IPS-20b (cell line): ENCODE results near the gene LYPD3.

Experiments
- H3K27ac ChIP-seq: one replicate; pipeline ENCODE4 v1.5.1; 2013; ENCODE audit warnings: low read length
- H3K27me3 ChIP-seq: 2 replicates; pipeline ENCODE4 v1.6.1; 2013; ENCODE audit warnings: mild to moderate bottlenecking, low read length, inconsistent platforms; ENCODE audit not compliant: insufficient read depth
- H3K36me3 ChIP-seq: 2 replicates; pipeline ENCODE4 v1.6.1; 2013; ENCODE audit warnings: low read depth, mild to moderate bottlenecking, inconsistent platforms, low read length, moderate library complexity; ENCODE audit not compliant: insufficient read depth
- H3K4me1 ChIP-seq: 2 replicates; pipeline ENCODE4 v1.6.1; 2013; ENCODE audit warnings: mild to moderate bottlenecking, control low read depth, inconsistent platforms, low read length, moderate library complexity; ENCODE audit not compliant: insufficient read depth
- H3K4me3 ChIP-seq: 2 replicates; pipeline ENCODE4 v1.5.1; 2013; ENCODE audit warnings: mild to moderate bottlenecking, low read length, inconsistent platforms
- H3K9ac ChIP-seq: 2 replicates; pipeline ENCODE4 v1.6.1; 2013; ENCODE audit warnings: low read depth, mild to moderate bottlenecking, inconsistent platforms, low read length, moderate library complexity
- H3K9me3 ChIP-seq: 2 replicates; pipeline ENCODE4 v1.6.1; 2013; ENCODE audit warnings: mild to moderate bottlenecking, low read depth, low read length, inconsistent platforms; ENCODE audit not compliant: insufficient read depth

Gene LYPD3

DNA sequence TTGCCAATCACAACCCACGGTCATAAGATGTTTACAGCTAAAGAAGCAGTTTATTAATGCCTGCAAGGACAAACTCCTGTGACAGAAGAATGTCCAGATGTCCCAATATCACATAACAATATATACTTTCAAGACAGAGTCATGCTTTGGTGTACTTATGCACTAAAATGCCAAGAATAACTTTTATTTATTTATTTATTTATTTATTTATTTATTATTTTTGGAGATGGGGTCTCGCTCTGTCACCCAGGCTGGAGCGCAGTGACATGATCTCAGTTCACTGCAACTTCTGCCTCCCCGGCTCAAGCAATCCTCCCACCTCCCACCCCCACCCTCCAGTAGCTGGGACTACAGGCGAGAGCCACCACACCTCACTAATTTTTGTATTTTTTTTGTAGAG, 41.6 kb downstream of the LYPD3 start:
- no peak overlapping the region for H3K27ac ChIP-seq
- H3K36me3 ChIP-seq: no peaks in the 10 kb centered on the region
- no peaks in the 10 kb centered on the region for H3K9me3 ChIP-seq
- H3K27me3 ChIP-seq: no peaks in the 10 kb centered on the region
- no peak overlapping the region for H3K9ac ChIP-seq
- no peak overlapping the region for H3K4me3 ChIP-seq
- H3K4me1 ChIP-seq: no peaks in the 10 kb centered on the region; the same call in 1 of the 2 replicates

GRCh38 chr19:43422689-43423066, 42.7 kb downstream of the LYPD3 start:
- no peak overlapping the region for H3K27ac ChIP-seq
- no peaks in the 10 kb centered on the region for H3K27me3 ChIP-seq
- no peak overlapping the region for H3K9ac ChIP-seq
- H3K4me1 ChIP-seq: no peaks in the 10 kb centered on the region; the same call in 1 of the 2 replicates
- H3K9me3 ChIP-seq: no peaks in the 10 kb centered on the region
- no peak overlapping the region for H3K4me3 ChIP-seq
- H3K36me3 ChIP-seq: no peaks in the 10 kb centered on the region

- Histone ChIP-seq H3K27me3 (no peaks in the 10 kb centered on the region), H3K4me3 (no peak overlapping the region), H3K27ac (no peak overlapping the region)
These were observed 43.3 kb downstream of the LYPD3 start for GRCh38 chr19:43422000-43422688.

DNA sequence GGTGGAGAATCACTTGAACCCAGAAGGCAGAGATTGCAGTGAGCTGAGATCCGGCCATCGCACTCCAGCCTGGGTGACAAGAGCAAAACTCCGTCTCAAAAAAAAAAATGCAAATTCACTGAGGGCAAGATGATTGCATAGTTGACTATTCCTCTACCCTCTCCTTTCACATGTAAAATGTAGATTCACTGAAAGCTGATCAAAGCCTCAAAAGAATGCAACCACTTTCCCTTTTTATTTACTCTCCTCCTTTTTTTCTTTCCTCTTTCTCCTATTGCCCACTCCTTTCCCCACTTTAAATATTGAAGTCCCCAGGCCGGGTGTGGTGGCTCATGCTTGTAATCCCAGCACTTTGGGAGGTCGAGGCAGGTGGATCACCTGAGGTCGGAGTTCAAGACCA, 44.5 kb downstream of the LYPD3 start:
- H3K27ac ChIP-seq: no peak overlapping the region
- no peaks in the 10 kb centered on the region; the same call in 1 of the 2 replicates for H3K4me1 ChIP-seq
- H3K36me3 ChIP-seq: no peaks in the 10 kb centered on the region
- no peaks in the 10 kb centered on the region for H3K27me3 ChIP-seq
- H3K4me3 ChIP-seq: no peak overlapping the region
- H3K9ac ChIP-seq: no peak overlapping the region
- H3K9me3 ChIP-seq: no peaks in the 10 kb centered on the region

More at GRCh38 chr19:43422000-43422688, 43.3 kb downstream of the LYPD3 start:
- H3K4me1 ChIP-seq: no peaks in the 10 kb centered on the region; the same call in 1 of the 2 replicates
- H3K36me3 ChIP-seq: no peaks in the 10 kb centered on the region
- H3K9me3 ChIP-seq: no peaks in the 10 kb centered on the region
- H3K9ac ChIP-seq: no peak overlapping the region

GRCh38 chr19:43416951-43417623, 48.3 kb downstream of the LYPD3 start:
- H3K9ac ChIP-seq: no peak overlapping the region
- no peak overlapping the region for H3K4me3 ChIP-seq
- H3K4me1 ChIP-seq: no peaks in the 10 kb centered on the region; the same call in 1 of the 2 replicates
- H3K9me3 ChIP-seq: no peaks in the 10 kb centered on the region
- no peaks in the 10 kb centered on the region for H3K27me3 ChIP-seq
- no peak overlapping the region for H3K27ac ChIP-seq
- H3K36me3 ChIP-seq: no peaks in the 10 kb centered on the region

GRCh38 chr19:43414554-43414953, 50.9 kb downstream of the LYPD3 start, which contains the start of gene TEX101:
TEX101 (plus strand) TSS chr19:43414890; CDS start chr19:43415920, 1,030 bp downstream.
- Histone ChIP-seq H3K9me3 (no peaks in the 10 kb centered on the region), H3K9ac (no peak within 1 kb of the TSS), H3K27ac (no peak within 1 kb of the TSS), H3K27me3 (no peaks in the 10 kb centered on the region), H3K4me3 (no peak within 1 kb of the TSS), H3K36me3 (no peaks in the 10 kb centered on the region), H3K4me1 (no peaks in the 10 kb centered on the region)

GRCh38 chr19:43412441-43412840, 53.0 kb downstream of the LYPD3 start:
- Histone ChIP-seq H3K27me3 (no peaks in the 10 kb centered on the region), H3K27ac (no peak overlapping the region), H3K36me3 (no peaks in the 10 kb centered on the region), H3K4me3 (no peak overlapping the region), H3K4me1 (no peaks in the 10 kb centered on the region; the same call in 1 of the 2 replicates), H3K9me3 (no peaks in the 10 kb centered on the region), H3K9ac (no peak overlapping the region)
